Calu3 (cell line): Measurements from ENCODE around the gene HRC. TPM values are rescaled to one million over a fixed set of nuclear protein-coding genes. Genes with fewer than 3 reads are reported as not detected.

Experiments
- BruUV-seq: library from RNA; stranded (reverse); fragments of 400-500 nt; replicated peaks from 2 replicates; lab custom pipeline; 2021; lab: Mats Ljungman, UMichigan
- CTCF ChIA-PET: fragments of 300-600 bp; sonication (Branson Sonifier 250); formaldehyde crosslinking; loops from one replicate; lab custom pipeline; 2022; ENCODE audit warnings: antibody characterized with exemption; lab: Charles Lee
- DNase-seq: peaks from one replicate; pipeline ENCODE4 v3.0.0; 2022
- H3K27ac Mint-ChIP-seq: one replicate; pipeline ENCODE4 v1.8.0; 2022; ENCODE audit warnings: mixed read lengths; ENCODE audit not compliant: unreplicated experiment
- H3K27me3 Mint-ChIP-seq: one replicate; pipeline ENCODE4 v1.8.0; 2022; ENCODE audit warnings: mixed read lengths; ENCODE audit not compliant: unreplicated experiment
- H3K36me3 Mint-ChIP-seq: one replicate; pipeline ENCODE4 v1.8.0; 2022; ENCODE audit warnings: mild to moderate bottlenecking, moderate library complexity, mixed read lengths; ENCODE audit not compliant: insufficient read depth, unreplicated experiment
- H3K4me1 Mint-ChIP-seq: one replicate; pipeline ENCODE4 v1.8.0; 2022; ENCODE audit warnings: mild to moderate bottlenecking, low read depth, mixed read lengths; ENCODE audit not compliant: unreplicated experiment
- H3K4me3 Mint-ChIP-seq: one replicate; pipeline ENCODE4 v1.8.0; 2022; ENCODE audit warnings: mild to moderate bottlenecking, low read depth, moderate library complexity, mixed read lengths; ENCODE audit not compliant: unreplicated experiment
- H3K9me3 Mint-ChIP-seq: one replicate; pipeline ENCODE4 v1.8.0; 2022; ENCODE audit warnings: low read depth, mixed read lengths; ENCODE audit not compliant: unreplicated experiment
- intact Hi-C: fragments of 100-400 bp; cut with micrococcal nuclease; formaldehyde crosslinking; loops from one replicate; pipeline ENCODE4 v1.10.0; 2022; ENCODE audit not compliant: unreplicated experiment
- total RNA-seq: library from RNA; stranded (reverse); gene quantifications from 2 replicates; pipeline ENCODE4 v1.2.3, GENCODE V29; 2022
- TF ChIP-seq, protein P1 (sequence below): fragments of 200-600 bp; IDR thresholded peaks from one replicate; pipeline ENCODE4 v1.8.0; 2022; ENCODE audit warnings: antibody characterized with exemption; ENCODE audit not compliant: unreplicated experiment

HRC gene
- total RNA-seq, 1 experiment from 2014 or later, result not detected

DNA sequence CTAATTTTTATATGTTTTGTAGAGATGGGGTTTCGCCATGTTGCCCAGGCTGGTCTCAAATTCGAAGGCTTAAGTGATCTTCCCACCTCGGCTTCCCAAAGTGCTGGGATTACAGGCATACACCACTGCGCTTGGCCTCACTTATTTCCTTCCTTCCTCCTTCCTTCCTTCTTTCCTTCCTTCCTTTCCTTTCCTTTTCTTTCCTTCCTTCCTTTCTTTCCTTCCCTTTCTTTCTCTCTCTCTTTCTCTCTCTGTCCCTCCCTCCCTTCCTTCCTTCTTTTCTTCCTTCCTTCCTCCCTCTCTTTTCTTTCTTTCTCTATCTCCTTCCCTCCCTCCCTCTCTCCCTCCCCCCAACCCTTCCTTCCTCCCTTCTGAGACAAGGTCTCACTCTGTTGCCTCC, 39.2 kb upstream of the HRC start:
- H3K27me3 Mint-ChIP-seq, result no peaks in the 10 kb centered on the region
- no TSS peak for BruUV-seq
- no peak overlapping the region for H3K27ac Mint-ChIP-seq
- H3K36me3 Mint-ChIP-seq, result peaks cover 39% of the 10 kb centered on the region
- DNase-seq, result no peak
- CTCF ChIA-PET, result interaction anchor here (0.5 kb wide), 1 partner anchor 15 kb away, joined by 8 read pairs; no protein-coding TSS in a partner anchor
- no peak overlapping the region for H3K4me3 Mint-ChIP-seq
- TF ChIP-seq, protein P1, sequence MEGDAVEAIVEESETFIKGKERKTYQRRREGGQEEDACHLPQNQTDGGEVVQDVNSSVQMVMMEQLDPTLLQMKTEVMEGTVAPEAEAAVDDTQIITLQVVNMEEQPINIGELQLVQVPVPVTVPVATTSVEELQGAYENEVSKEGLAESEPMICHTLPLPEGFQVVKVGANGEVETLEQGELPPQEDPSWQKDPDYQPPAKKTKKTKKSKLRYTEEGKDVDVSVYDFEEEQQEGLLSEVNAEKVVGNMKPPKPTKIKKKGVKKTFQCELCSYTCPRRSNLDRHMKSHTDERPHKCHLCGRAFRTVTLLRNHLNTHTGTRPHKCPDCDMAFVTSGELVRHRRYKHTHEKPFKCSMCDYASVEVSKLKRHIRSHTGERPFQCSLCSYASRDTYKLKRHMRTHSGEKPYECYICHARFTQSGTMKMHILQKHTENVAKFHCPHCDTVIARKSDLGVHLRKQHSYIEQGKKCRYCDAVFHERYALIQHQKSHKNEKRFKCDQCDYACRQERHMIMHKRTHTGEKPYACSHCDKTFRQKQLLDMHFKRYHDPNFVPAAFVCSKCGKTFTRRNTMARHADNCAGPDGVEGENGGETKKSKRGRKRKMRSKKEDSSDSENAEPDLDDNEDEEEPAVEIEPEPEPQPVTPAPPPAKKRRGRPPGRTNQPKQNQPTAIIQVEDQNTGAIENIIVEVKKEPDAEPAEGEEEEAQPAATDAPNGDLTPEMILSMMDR, result no peak
- no peaks in the 10 kb centered on the region for H3K4me1 Mint-ChIP-seq
- no peaks in the 10 kb centered on the region for H3K9me3 Mint-ChIP-seq
- intact Hi-C loops, result no loop called here

- H3K36me3 Mint-ChIP-seq, result peaks cover 43% of the 10 kb centered on the region
- TF ChIP-seq, protein P1, result no peak
These were observed 38.7 kb upstream of the HRC start for GRCh38 chr19:49193822-49194394.

DNA sequence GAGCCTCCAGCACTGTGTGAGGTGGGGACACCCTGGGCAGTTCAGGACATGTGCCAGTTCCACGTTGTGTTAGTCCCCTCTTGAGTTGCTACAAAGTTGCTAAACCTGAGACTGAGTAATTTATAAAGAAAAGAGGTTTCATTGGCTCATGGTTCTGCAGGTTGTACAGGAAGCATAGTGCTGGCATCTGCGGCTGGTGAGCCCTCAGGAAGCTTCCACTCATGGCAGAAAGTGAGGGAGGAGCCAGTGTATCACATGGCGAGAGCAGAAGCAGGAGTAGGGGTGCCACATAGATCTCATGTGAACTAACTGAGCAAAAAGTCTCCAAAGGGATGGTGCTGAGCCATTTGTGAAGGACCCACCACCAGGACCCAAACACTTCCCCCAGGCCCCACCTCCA, 35.6 kb upstream of the HRC start:
- intact Hi-C loops, result no loop called here
- Mint-ChIP-seq H3K27ac (no peak overlapping the region), H3K9me3 (no peaks in the 10 kb centered on the region), H3K36me3 (peaks cover 50% of the 10 kb centered on the region), H3K4me3 (no peak overlapping the region), H3K4me1 (no peaks in the 10 kb centered on the region), H3K27me3 (no peaks in the 10 kb centered on the region)
- no TSS peak for BruUV-seq
- TF ChIP-seq, protein P1, result no peak
- DNase-seq, result no peak
- CTCF ChIA-PET, result no interaction called here

More at GRCh38 chr19:49193822-49194394, 38.7 kb upstream of the HRC start:
- DNase-seq, result no peak
- H3K27ac Mint-ChIP-seq, result no peak overlapping the region
- no peaks in the 10 kb centered on the region for H3K27me3 Mint-ChIP-seq
- H3K4me1 Mint-ChIP-seq, result no peaks in the 10 kb centered on the region
- CTCF ChIA-PET, result interaction anchor here (1.1 kb wide), 1 partner anchor 66 kb away, joined by 11 read pairs; no protein-coding TSS in a partner anchor
- BruUV-seq, result no TSS peak
- H3K9me3 Mint-ChIP-seq, result no peaks in the 10 kb centered on the region
- no peak overlapping the region for H3K4me3 Mint-ChIP-seq
- intact Hi-C loops, result no loop called here

DNA sequence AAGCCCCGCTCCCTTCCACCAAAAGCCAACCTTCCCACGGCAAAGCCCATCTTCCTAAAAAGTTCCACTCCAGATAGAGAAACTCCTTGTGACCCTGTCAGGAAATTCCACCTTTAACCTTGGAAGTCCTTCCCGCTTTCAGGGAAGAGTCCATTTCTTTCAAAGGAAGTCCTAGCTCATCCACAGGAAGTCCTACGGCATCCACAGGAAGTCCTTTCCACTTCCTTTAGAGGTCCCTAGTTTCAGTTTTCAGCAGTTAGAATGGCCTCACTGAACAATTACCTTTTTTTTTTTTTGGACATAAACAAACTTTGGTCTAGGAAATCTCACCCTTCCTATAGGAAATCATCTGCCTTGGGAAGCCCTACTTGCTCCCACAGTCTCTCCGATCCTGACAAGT, 34.1 kb upstream of the HRC start:
- H3K4me1 Mint-ChIP-seq, result no peaks in the 10 kb centered on the region
- no peak overlapping the region for H3K4me3 Mint-ChIP-seq
- DNase-seq, result no peak
- H3K9me3 Mint-ChIP-seq, result no peaks in the 10 kb centered on the region
- CTCF ChIA-PET, result no interaction called here
- H3K27ac Mint-ChIP-seq, result no peak overlapping the region
- intact Hi-C loops, result no loop called here
- H3K36me3 Mint-ChIP-seq, result peaks cover 48% of the 10 kb centered on the region
- TF ChIP-seq, protein P1, result no peak
- no TSS peak for BruUV-seq
- H3K27me3 Mint-ChIP-seq, result no peaks in the 10 kb centered on the region
